Loucy (cell line): ENCODE results near the gene PNPLA7.

Experiments
- H2AFZ ChIP-seq: fragments of 200-600 bp; sonication (generic); 2 replicates; pipeline ENCODE4 v1.6.0; 2016; ENCODE audit warnings: antibody characterized with exemption, mild to moderate bottlenecking, low read length, moderate library complexity
- H3F3A ChIP-seq: fragments of 200-600 bp; 2 replicates; pipeline ENCODE4 v1.6.0; 2016; ENCODE audit warnings: antibody characterized with exemption, low read depth, mild to moderate bottlenecking
- H3K27me3 ChIP-seq: fragments of 200-600 bp; sonication (generic); 2 replicates; pipeline ENCODE4 v1.6.1; 2014; ENCODE audit warnings: low read length, mild to moderate bottlenecking; ENCODE audit not compliant: insufficient read depth, poor library complexity, severe bottlenecking
- H3K36me3 ChIP-seq: fragments of 200-600 bp; sonication (generic); 2 replicates; pipeline ENCODE4 v1.6.1; 2016; ENCODE audit warnings: low read length; ENCODE audit not compliant: insufficient read depth
- H3K4me1 ChIP-seq: fragments of 200-600 bp; sonication (generic); 2 replicates; pipeline ENCODE4 v1.5.1; 2014; ENCODE audit warnings: low read length, mild to moderate bottlenecking; ENCODE audit not compliant: insufficient read depth, poor library complexity, severe bottlenecking
- H3K4me2 ChIP-seq: fragments of 200-600 bp; sonication (generic); 2 replicates; pipeline ENCODE4 v1.6.0; 2014; ENCODE audit warnings: antibody characterized with exemption, low read length, low read depth, mild to moderate bottlenecking; ENCODE audit not compliant: poor library complexity, severe bottlenecking
- H3K4me3 ChIP-seq: fragments of 200-600 bp; sonication (generic); 2 replicates; pipeline ENCODE4 v1.5.1; 2014; ENCODE audit warnings: low read length, mild to moderate bottlenecking, mixed read lengths; ENCODE audit not compliant: poor library complexity, severe bottlenecking
- H3K79me2 ChIP-seq: fragments of 200-600 bp; sonication (generic); 2 replicates; pipeline ENCODE4 v1.6.1; 2014; ENCODE audit warnings: low read length; ENCODE audit not compliant: insufficient read depth
- H3K9ac ChIP-seq: fragments of 200-600 bp; sonication (generic); 2 replicates; pipeline ENCODE4 v1.6.0; 2014; ENCODE audit warnings: mild to moderate bottlenecking, low read depth, low read length, moderate library complexity; ENCODE audit not compliant: poor library complexity, severe bottlenecking
- H3K9me2 ChIP-seq: fragments of 200-600 bp; sonication (generic); replicated peaks from 2 replicates; pipeline ENCODE4 v1.6.1; 2016; ENCODE audit warnings: low read depth, low read length, mixed read lengths
- H3K9me3 ChIP-seq: fragments of 200-600 bp; sonication (generic); 2 replicates; pipeline ENCODE4 v1.6.1; 2014; ENCODE audit warnings: mild to moderate bottlenecking, antibody characterized with exemption, low read length, low read depth; ENCODE audit not compliant: insufficient read depth
- H4K20me1 ChIP-seq: fragments of 200-600 bp; sonication (generic); 2 replicates; pipeline ENCODE4 v1.6.0; 2014; ENCODE audit warnings: antibody characterized with exemption, low read length, mild to moderate bottlenecking; ENCODE audit not compliant: insufficient read depth, poor library complexity, severe bottlenecking
- EZH2phosphoT487 ChIP-seq: fragments of 200-600 bp; IDR thresholded peaks from 2 replicates; pipeline ENCODE4 v1.6.1; 2018; ENCODE audit warnings: antibody characterized with exemption, mild to moderate bottlenecking, moderate library complexity, borderline replicate concordance
- TF ChIP-seq, protein P1 (sequence below): fragments of 200-600 bp; sonication (generic); conservative IDR thresholded peaks from 2 replicates; pipeline ENCODE4 v1.5.1; 2014; ENCODE audit warnings: mild to moderate bottlenecking, antibody characterized with exemption, low read length

The PNPLA7 gene

DNA sequence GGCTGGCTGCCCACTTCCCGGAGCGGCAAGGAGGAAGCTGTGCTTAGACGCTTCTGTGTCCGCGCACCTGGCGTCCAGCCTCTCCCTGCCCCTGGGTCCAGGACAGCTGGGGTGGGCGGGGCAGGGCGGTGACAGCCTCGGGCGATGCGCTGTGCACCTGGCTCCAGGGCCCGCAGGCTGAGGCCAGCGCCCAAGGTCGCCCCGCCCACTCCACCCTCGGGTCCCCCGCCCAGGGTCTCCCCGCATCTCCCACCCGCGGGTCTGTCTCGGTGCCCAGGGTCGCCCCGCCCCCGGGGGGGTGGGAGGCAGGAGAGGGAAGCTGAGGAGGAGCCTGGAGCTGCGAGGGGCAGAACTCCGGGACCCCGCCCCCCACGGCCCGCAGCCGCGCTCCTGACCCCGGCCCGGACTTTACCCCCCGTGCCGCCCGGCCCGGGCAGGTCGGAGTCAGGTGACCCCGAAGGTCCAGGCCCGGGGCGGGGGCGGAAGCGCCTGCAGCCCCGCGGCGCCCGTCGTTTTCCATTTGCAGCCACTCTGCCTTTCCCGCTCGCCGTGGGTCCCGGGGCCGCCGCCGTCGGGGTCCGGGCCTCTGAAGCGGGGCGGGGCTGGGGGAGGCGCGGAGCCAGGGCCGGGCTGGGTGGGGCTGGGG is 108.8 kb downstream of the PNPLA7 start, which contains the start of gene ENTPD8:
ENTPD8 (minus strand) TSS at position 69 of the 646 bp plus-strand sequence. CDS start 3,072 bp downstream, outside the sequence.
- TF ChIP-seq, protein P1, sequence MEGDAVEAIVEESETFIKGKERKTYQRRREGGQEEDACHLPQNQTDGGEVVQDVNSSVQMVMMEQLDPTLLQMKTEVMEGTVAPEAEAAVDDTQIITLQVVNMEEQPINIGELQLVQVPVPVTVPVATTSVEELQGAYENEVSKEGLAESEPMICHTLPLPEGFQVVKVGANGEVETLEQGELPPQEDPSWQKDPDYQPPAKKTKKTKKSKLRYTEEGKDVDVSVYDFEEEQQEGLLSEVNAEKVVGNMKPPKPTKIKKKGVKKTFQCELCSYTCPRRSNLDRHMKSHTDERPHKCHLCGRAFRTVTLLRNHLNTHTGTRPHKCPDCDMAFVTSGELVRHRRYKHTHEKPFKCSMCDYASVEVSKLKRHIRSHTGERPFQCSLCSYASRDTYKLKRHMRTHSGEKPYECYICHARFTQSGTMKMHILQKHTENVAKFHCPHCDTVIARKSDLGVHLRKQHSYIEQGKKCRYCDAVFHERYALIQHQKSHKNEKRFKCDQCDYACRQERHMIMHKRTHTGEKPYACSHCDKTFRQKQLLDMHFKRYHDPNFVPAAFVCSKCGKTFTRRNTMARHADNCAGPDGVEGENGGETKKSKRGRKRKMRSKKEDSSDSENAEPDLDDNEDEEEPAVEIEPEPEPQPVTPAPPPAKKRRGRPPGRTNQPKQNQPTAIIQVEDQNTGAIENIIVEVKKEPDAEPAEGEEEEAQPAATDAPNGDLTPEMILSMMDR, result no peak
- no peak for TF ChIP-seq EZH2phosphoT487
- no peak within 1 kb of the TSS for H3K4me3 ChIP-seq
- no peaks in the 10 kb centered on the region for H3K27me3 ChIP-seq
- H4K20me1 ChIP-seq, result no peaks in the 10 kb centered on the region
- H3K4me1 ChIP-seq, result peaks cover 6% of the 10 kb centered on the region
- H3K36me3 ChIP-seq, result no peaks in the 10 kb centered on the region
- H2AFZ ChIP-seq, result no peak within 1 kb of the TSS
- no peaks in the 10 kb centered on the region for H3K79me2 ChIP-seq
- H3K9ac ChIP-seq, result no peak within 1 kb of the TSS
- no peaks in the 10 kb centered on the region for H3K9me2 ChIP-seq
- H3K9me3 ChIP-seq, result no peaks in the 10 kb centered on the region; the same call in 1 of the 2 replicates
- H3F3A ChIP-seq, result no peaks in the 10 kb centered on the region
- no peak within 1 kb of the TSS for H3K4me2 ChIP-seq

DNA sequence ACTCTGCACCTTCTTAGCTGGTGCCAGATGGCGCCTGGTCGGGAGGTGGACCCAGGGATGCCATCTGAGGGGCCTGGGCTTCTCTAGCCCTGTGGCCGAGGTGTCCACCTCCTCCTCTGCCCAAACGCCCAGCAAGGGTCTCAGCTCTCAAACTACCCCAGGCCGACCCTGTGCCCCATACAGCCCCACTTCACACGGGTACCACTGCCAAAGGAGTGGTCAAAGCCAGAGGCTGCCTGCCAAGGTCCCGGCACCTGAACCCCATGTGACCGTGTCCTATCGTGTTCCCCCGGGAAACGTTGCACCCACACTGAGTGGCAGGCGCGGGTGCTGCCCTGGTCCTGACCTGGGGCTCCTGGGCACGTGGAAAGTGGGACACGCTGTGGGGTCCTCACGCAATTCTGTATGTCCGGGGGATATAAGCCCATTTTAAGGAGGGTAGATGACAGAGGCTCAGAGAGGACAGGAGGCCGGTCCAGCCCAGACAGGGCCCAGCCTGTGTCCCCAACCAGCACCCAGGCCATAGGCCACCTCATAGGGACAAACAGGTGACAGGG is 111.0 kb downstream of the PNPLA7 start:
- Histone ChIP-seq H3K9me3 (no peaks in the 10 kb centered on the region; the same call in 1 of the 2 replicates), H3K4me3 (no peak overlapping the region), H3K79me2 (no peaks in the 10 kb centered on the region), H3K27me3 (no peaks in the 10 kb centered on the region), H2AFZ (no peak overlapping the region), H3K36me3 (no peaks in the 10 kb centered on the region), H3K4me2 (no peak overlapping the region), H3K9ac (no peak overlapping the region), H3K4me1 (no peaks in the 10 kb centered on the region), H3K9me2 (no peaks in the 10 kb centered on the region), H4K20me1 (no peaks in the 10 kb centered on the region), H3F3A (no peaks in the 10 kb centered on the region)
- no peak for TF ChIP-seq EZH2phosphoT487
- TF ChIP-seq, protein P1, result no peak

DNA sequence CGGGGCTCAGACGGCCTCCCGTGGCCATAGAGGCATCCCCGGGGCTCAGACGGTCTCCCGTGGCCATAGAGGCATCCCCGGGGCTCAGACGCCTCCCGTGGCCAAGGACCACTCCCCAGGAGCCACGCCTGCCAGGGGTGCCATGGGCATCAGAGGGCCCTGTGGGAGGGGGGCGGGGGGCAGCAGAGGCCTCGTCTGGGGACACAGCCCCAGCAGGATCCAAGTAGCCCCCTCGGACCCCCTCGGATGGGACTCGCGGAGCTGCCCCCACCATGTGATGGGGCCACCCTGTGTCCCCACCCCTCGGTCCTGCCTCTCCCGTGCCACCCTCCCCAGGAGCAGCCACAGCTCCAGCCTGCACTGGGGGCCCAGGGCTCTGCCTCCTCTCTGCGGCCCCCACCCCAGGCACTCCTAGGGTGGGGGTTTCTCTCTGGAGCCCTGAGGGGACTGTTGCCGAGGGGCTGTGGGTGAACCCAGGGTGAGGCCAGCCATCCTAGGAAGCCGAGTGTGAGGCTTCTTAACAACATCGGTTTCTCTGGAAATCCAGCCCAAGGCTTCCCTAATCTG is 111.5 kb downstream of the PNPLA7 start:
- Histone ChIP-seq H3K9me2 (no peaks in the 10 kb centered on the region), H3F3A (no peaks in the 10 kb centered on the region), H4K20me1 (no peaks in the 10 kb centered on the region), H3K4me2 (no peak overlapping the region), H3K4me3 (no peak overlapping the region), H3K4me1 (no peaks in the 10 kb centered on the region), H3K79me2 (no peaks in the 10 kb centered on the region), H3K36me3 (no peaks in the 10 kb centered on the region), H3K27me3 (no peaks in the 10 kb centered on the region), H3K9me3 (no peaks in the 10 kb centered on the region; the same call in 1 of the 2 replicates), H3K9ac (no peak overlapping the region), H2AFZ (no peak overlapping the region)
- no peak for TF ChIP-seq EZH2phosphoT487
- TF ChIP-seq, protein P1, result no peak
